Left forelimb (tissue), 1 donor: ENCODE data around the gene OR2AG2.

Source experiments
- DNase-seq: peaks from one replicate; pipeline ENCODE4 v3.0.0-alpha.2; 2018; ENCODE audit warnings: low spot score

The OR2AG2 gene

GRCh38 chr11:6738590-6738989 lies 33.2 kb downstream of the OR2AG2 start:
- no peak for DNase-seq

GRCh38 chr11:6737872-6738466 lies 33.8 kb downstream of the OR2AG2 start:
- no peak for DNase-seq

- DNase-seq: no peak
Observed at GRCh38 chr11:6736495-6737121, 35.2 kb downstream of the OR2AG2 start.

GRCh38 chr11:6735306-6735705 lies 36.5 kb downstream of the OR2AG2 start:
- no peak for DNase-seq

- no peak for DNase-seq
Observed at GRCh38 chr11:6734616-6735015, 37.2 kb downstream of the OR2AG2 start.

- no peak for DNase-seq
Observed at GRCh38 chr11:6733326-6734275, 38.2 kb downstream of the OR2AG2 start.

GRCh38 chr11:6727971-6728760 lies 43.6 kb downstream of the OR2AG2 start:
- no peak for DNase-seq

- DNase-seq: no peak
Observed at GRCh38 chr11:6725386-6725896, 46.3 kb downstream of the OR2AG2 start.

- no peak for DNase-seq
Observed at GRCh38 chr11:6724013-6724412, 47.8 kb downstream of the OR2AG2 start.

GRCh38 chr11:6721343-6721742 lies 50.4 kb downstream of the OR2AG2 start:
- no peak for DNase-seq

- DNase-seq: no peak
Observed at GRCh38 chr11:6719576-6719975, 52.2 kb downstream of the OR2AG2 start.

- DNase-seq: no peak
Observed at GRCh38 chr11:6717426-6717825, 54.4 kb downstream of the OR2AG2 start.
